Lower lobe of right lung (tissue), 2 donors: ENCODE measurements around the gene OR52I2. TPM values are rescaled to one million over a fixed set of nuclear protein-coding genes. Genes with fewer than 3 reads are reported as not detected.

ENCODE experiments used
- ATAC-seq, 2 donors: fragments of 200-7000 bp; cut with Tn5 transposase; one replicate each; pipeline ENCODE4 v1.9.1; 2020 to 2022; ENCODE audit warnings: mild to moderate bottlenecking in 2 of 2, moderate library complexity in 2 of 2
- DNase-seq: peaks from one replicate; pipeline ENCODE4 v3.0.0-alpha.2; 2020
- H3K27ac ChIP-seq: fragments of 200-600 bp; one replicate; pipeline ENCODE4 v1.8.0; 2022
- H3K27me3 ChIP-seq: fragments of 200-600 bp; one replicate; pipeline ENCODE4 v1.8.0; 2022; ENCODE audit warnings: low read depth
- H3K36me3 ChIP-seq: fragments of 200-600 bp; one replicate; pipeline ENCODE4 v1.8.0; 2022; ENCODE audit warnings: mild to moderate bottlenecking
- H3K4me1 ChIP-seq: fragments of 200-600 bp; one replicate; pipeline ENCODE4 v1.8.0; 2022
- H3K4me3 ChIP-seq: fragments of 200-600 bp; one replicate; pipeline ENCODE4 v1.8.0; 2022; ENCODE audit warnings: mild to moderate bottlenecking
- H3K9me3 ChIP-seq: fragments of 200-600 bp; one replicate; pipeline ENCODE4 v1.8.0; 2022
- intact Hi-C: fragments of 100-400 bp; cut with DNase I; formaldehyde crosslinking; loops from one replicate; pipeline ENCODE4 v1.11.0; 2022
- long read RNA-seq: library from polyadenylated mRNA; unstranded; transcript quantifications from one replicate; pipeline ENCODE4 v2.0.0, GENCODE V29; 2021
- total RNA-seq: library from RNA; stranded (reverse); fragmentation: NEBNext Ultra II Directional; extraction: Animal tissue kit (Norgen Biotek cat#: 25700); gene quantifications from one replicate; pipeline ENCODE4 v1.2.1, GENCODE V29; 2021
- TF ChIP-seq, protein P1 (sequence below): fragments of 200-600 bp; IDR thresholded peaks from one replicate; pipeline ENCODE4 v1.8.0; 2022; ENCODE audit warnings: antibody characterized with exemption, mild to moderate bottlenecking
- donor health status: DM: no; HTN: yes; CAD: no; lungs with severe emphysema.

OR52I2 gene
- not detected for total RNA-seq
- long read RNA-seq: 0 reads

DNA sequence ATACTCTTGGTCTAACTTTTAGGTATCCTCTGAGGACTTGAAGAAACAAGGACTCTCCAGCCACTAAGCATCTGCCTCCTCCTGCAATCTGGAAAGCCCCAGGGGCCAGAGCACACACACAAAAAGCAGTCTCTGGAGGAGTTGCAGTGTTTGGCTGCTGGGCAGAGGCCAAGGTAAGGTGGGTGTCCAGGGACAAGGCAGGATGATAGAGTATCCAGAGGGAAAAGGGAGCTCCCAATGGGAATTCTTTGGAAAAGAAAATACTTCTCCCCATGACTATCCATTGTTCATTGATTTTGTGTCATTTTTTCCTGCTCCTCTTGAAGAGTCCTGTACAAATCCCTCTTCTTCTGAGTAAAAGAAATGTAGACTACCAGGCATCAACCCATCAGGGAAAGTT, at the start of gene OR52I2:
Gene OR52I2 (plus strand): TSS at position 301 of the 400 bp plus-strand sequence.
- no peak for ATAC-seq
- no peaks in the 10 kb centered on the region for H3K4me1 ChIP-seq

DNA sequence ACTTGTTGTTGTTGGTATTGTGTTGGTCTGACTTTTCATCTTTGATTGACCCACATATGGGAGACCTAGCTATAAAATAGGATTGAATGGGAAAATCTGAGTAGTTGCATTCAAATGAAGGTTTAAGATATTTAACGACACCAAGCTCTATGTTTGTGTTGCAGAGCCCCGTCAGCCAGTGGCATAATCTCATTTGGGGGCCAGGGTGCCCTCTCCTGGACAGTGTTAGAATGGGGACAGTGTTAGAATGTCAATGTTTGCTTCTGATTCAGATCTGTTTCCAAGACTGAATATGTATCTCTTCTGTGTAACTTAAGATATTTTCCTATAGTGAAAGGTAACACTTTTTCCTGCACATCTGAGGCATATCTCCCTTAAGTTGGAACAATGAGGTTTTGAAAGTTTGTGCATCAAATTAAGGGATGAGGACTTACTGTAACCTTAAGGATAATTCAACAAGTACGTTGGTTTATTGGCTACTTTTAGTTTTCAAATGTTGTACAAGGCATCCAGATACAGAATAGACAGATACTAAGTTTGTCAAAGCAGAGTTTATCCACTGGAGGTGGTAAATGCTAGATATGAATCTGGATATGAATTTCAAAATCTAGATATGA, 41.8 kb upstream of the OR52I2 start:
- H3K9me3 ChIP-seq: no peaks in the 10 kb centered on the region
- ATAC-seq: peak; percentile 79 to 80
- intact Hi-C loops: no loop called here
- no peaks in the 10 kb centered on the region for H3K36me3 ChIP-seq
- H3K4me1 ChIP-seq: no peaks in the 10 kb centered on the region
- peak; percentile 62 for DNase-seq
- no peak overlapping the region for H3K27ac ChIP-seq
- TF ChIP-seq, protein P1, sequence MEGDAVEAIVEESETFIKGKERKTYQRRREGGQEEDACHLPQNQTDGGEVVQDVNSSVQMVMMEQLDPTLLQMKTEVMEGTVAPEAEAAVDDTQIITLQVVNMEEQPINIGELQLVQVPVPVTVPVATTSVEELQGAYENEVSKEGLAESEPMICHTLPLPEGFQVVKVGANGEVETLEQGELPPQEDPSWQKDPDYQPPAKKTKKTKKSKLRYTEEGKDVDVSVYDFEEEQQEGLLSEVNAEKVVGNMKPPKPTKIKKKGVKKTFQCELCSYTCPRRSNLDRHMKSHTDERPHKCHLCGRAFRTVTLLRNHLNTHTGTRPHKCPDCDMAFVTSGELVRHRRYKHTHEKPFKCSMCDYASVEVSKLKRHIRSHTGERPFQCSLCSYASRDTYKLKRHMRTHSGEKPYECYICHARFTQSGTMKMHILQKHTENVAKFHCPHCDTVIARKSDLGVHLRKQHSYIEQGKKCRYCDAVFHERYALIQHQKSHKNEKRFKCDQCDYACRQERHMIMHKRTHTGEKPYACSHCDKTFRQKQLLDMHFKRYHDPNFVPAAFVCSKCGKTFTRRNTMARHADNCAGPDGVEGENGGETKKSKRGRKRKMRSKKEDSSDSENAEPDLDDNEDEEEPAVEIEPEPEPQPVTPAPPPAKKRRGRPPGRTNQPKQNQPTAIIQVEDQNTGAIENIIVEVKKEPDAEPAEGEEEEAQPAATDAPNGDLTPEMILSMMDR: peak; percentile 75
- no peak overlapping the region for H3K4me3 ChIP-seq
- no peaks in the 10 kb centered on the region for H3K27me3 ChIP-seq

More for the DNA sequence above, at the start of gene OR52I2:
- Histone ChIP-seq H3K27me3 (peaks cover 4% of the 10 kb centered on the region), H3K27ac (no peak within 1 kb of the TSS), H3K4me3 (no peak within 1 kb of the TSS), H3K36me3 (no peaks in the 10 kb centered on the region), H3K9me3 (no peaks in the 10 kb centered on the region)
- TF ChIP-seq, protein P1: no peak
- no peak for DNase-seq
- intact Hi-C loops: no loop called here

DNA sequence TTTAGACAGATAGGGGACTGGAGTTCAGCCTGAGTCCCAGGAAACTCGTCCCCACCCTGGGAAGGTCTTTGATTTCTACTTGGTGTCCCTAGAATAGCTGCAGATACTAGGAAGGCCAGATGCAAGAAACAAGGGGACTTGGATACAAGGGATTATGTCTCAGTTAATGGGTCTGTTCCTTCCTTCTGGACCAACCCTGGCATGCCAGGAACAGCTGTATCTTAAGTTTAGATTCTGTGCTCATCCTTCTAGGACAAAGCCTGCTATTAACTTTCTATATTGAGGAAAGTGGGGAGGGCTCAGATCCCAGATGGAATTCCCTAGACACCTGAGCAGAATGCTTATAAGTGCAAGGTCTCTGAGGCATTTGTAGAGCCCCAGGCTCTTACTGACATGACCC, 40.5 kb upstream of the OR52I2 start:
- intact Hi-C loops: no loop called here
- H3K27me3 ChIP-seq: no peaks in the 10 kb centered on the region

DNA sequence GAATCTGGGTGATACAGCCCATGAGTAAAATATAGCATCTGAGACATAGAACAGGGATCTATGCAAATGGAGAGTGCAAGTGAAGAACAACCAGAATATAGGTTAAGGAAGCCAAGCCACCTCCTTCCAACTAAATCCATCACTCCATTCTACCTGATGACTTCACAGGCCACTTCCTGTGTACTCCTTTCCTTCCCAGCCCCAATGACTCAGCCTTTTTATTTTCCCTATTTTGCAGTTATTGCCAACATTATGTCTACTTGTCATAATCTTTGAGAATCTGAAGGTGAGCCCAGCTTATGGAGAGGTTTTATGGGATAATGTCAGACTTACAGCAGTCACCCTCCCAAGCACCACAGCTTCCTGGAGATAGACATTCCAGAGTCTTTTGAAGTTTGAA, 38.0 kb upstream of the OR52I2 start:
- no peaks in the 10 kb centered on the region for H3K36me3 ChIP-seq
- intact Hi-C loops: no loop called here
- DNase-seq (no peak), ATAC-seq (no peak)
- H3K4me3 ChIP-seq: no peak overlapping the region
- TF ChIP-seq, protein P1: no peak
- H3K27me3 ChIP-seq: no peaks in the 10 kb centered on the region
- H3K27ac ChIP-seq: no peak overlapping the region
- no peaks in the 10 kb centered on the region for H3K4me1 ChIP-seq
- no peaks in the 10 kb centered on the region for H3K9me3 ChIP-seq

More for the DNA sequence above, 40.5 kb upstream of the OR52I2 start:
- no peaks in the 10 kb centered on the region for H3K36me3 ChIP-seq
- no peak for DNase-seq
- TF ChIP-seq, protein P1: no peak
- no peak overlapping the region for H3K4me3 ChIP-seq
- H3K4me1 ChIP-seq: no peaks in the 10 kb centered on the region
- H3K9me3 ChIP-seq: no peaks in the 10 kb centered on the region
- no peak overlapping the region for H3K27ac ChIP-seq
- ATAC-seq: no peak

DNA sequence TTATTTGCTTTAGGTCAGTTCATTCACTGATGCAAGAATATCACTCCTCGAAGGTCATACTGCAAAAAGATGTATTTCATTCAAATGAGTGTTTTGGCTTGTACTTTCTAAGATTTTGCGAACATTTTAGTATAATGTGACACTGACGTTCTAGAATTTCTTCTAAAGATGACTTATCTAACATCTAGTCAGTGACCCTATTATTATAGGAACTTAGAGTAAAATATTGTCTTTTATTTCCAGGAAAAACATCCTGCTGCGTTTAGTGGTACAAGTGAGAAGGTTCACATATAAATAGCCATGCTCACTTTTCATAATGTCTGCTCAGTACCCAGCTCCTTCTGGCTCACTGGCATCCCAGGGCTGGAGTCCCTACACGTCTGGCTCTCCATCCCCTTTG, 36.7 kb upstream of the OR52I2 start, which contains the start of gene OR52M1:
Gene OR52M1 (plus strand): TSS at position 301 of the 400 bp plus-strand sequence. CDS start 0 bp downstream, at position 301.
- no peaks in the 10 kb centered on the region for H3K27me3 ChIP-seq
- no peaks in the 10 kb centered on the region for H3K4me1 ChIP-seq
- no peak for ATAC-seq
- TF ChIP-seq, protein P1: no peak
- H3K36me3 ChIP-seq: no peaks in the 10 kb centered on the region
- no peaks in the 10 kb centered on the region for H3K9me3 ChIP-seq
- intact Hi-C loops: no loop called here
- H3K27ac ChIP-seq: no peak within 1 kb of the TSS
- H3K4me3 ChIP-seq: no peak within 1 kb of the TSS
- no peak for DNase-seq
